Endothelial cell of umbilical vein (primary cell): ENCODE measurements around the gene PANX2.

ENCODE experiments used
- EZH2 ChIP-seq: IDR thresholded peaks from 2 replicates; pipeline ENCODE4 v1.6.1; 2012; ENCODE audit warnings: borderline replicate concordance, low read depth, mild to moderate bottlenecking, moderate library complexity, low read length, inconsistent platforms; ENCODE audit not compliant: severe bottlenecking
- FOS ChIP-seq: IDR thresholded peaks from 2 replicates; pipeline ENCODE4 v1.6.1; 2011; ENCODE audit warnings: mild to moderate bottlenecking, low read length, moderate library complexity, borderline replicate concordance; ENCODE audit not compliant: insufficient read depth
- GATA2 ChIP-seq: IDR thresholded peaks from 2 replicates; pipeline ENCODE4 v1.7.0; 2011; ENCODE audit warnings: low read depth, mild to moderate bottlenecking, moderate library complexity, mixed read lengths, low read length; ENCODE audit not compliant: insufficient read length, insufficient read depth
- JUN ChIP-seq: IDR thresholded peaks from 2 replicates; pipeline ENCODE4 v1.6.1; 2011; ENCODE audit warnings: borderline replicate concordance, low read depth; ENCODE audit not compliant: insufficient read length, insufficient read depth
- POLR2A ChIP-seq: IDR thresholded peaks from 2 replicates; pipeline ENCODE4 v1.6.1; 2012; ENCODE audit warnings: low read depth, mild to moderate bottlenecking, control low read depth, low read length
- POLR2AphosphoS5 ChIP-seq: IDR thresholded peaks from 2 replicates; pipeline ENCODE4 v1.6.1; 2012; ENCODE audit warnings: low read depth, mild to moderate bottlenecking, control low read depth, low read length, moderate library complexity; ENCODE audit not compliant: insufficient read depth
- TF ChIP-seq, protein P1 (sequence below), 2 donors: IDR thresholded peaks; 1 replicate in 1 of 2; 2 replicates in 1 of 2; pipeline ENCODE4 v1.5.1; 2011; ENCODE audit warnings: low read length in 2 of 2, mild to moderate bottlenecking in 2 of 2, moderate library complexity in 2 of 2, control low read depth in 1 of 2, inconsistent platforms in 1 of 2, low read depth in 1 of 2; ENCODE audit not compliant: insufficient read depth in 1 of 2; ENCODE audit errors: extremely low read depth in 1 of 2
- TF ChIP-seq, protein P2 (sequence below): IDR thresholded peaks from 2 replicates; pipeline ENCODE4 v1.6.1; 2011; ENCODE audit not compliant: insufficient read depth, insufficient read length

DNA sequence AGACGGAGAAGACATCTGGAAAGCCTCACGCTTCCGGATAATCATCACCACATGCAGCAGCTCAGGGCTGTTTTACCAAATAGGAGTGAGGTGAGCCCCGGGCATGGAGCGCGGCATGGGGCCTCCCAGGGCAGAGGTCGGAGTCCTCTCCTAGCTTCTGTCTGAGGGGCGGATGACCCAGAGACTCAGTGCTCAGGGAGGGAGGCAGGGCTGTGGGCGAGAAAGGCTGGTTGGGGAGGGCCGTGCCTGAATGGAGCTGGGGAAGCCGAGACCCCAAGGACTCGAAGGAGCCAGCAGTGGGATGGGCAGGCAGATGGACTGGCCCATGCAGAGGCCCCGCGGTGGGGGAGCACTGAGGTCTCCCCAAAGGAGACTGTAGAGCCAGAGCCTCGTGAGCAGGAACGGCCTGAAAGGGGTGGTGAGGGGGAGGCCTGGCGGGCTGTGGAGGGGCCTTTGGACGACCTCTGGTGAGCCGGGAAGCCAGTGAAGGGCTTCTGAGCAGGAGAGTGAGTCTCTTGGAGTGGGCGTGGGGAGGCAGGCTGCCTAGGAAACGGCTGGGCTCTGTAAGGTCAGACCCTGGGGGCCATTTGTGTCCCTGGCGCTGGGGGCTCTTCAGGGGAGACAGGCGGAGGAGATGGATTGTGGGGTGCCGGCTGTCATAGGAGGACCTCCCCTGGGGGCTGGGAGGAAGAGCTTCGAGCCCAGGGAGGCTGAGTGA is 24.7 kb upstream of the PANX2 start:
- TF ChIP-seq, protein P1, sequence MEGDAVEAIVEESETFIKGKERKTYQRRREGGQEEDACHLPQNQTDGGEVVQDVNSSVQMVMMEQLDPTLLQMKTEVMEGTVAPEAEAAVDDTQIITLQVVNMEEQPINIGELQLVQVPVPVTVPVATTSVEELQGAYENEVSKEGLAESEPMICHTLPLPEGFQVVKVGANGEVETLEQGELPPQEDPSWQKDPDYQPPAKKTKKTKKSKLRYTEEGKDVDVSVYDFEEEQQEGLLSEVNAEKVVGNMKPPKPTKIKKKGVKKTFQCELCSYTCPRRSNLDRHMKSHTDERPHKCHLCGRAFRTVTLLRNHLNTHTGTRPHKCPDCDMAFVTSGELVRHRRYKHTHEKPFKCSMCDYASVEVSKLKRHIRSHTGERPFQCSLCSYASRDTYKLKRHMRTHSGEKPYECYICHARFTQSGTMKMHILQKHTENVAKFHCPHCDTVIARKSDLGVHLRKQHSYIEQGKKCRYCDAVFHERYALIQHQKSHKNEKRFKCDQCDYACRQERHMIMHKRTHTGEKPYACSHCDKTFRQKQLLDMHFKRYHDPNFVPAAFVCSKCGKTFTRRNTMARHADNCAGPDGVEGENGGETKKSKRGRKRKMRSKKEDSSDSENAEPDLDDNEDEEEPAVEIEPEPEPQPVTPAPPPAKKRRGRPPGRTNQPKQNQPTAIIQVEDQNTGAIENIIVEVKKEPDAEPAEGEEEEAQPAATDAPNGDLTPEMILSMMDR (IDR thresholded peaks at IDR 0.05; ENCODE audit: extremely low read depth in 1 of 2, insufficient read depth in 1 of 2, low read depth in 1 of 2, low read length in 2 of 2), result no peak
- TF ChIP-seq POLR2A, result no peak
- TF ChIP-seq FOS, result no peak
- no peak for TF ChIP-seq EZH2
- no peak for TF ChIP-seq POLR2AphosphoS5
- no peak for TF ChIP-seq JUN
- TF ChIP-seq, protein P2, sequence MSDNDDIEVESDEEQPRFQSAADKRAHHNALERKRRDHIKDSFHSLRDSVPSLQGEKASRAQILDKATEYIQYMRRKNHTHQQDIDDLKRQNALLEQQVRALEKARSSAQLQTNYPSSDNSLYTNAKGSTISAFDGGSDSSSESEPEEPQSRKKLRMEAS, result no peak
- TF ChIP-seq GATA2, result no peak
